Measurements from ENCODE around the gene RGS9. TPM values are rescaled to one million over a fixed set of nuclear protein-coding genes. Genes with fewer than 3 reads are reported as not detected.
"Not testable (repeated sequence)": the region's sequence is repeated elsewhere in the genome, so short reads cannot be mapped to it uniquely, and the experiment has no call there.

Gene RGS9
- 2.7 and 4.2 TPM in 2 replicates for total RNA-seq

DNA sequence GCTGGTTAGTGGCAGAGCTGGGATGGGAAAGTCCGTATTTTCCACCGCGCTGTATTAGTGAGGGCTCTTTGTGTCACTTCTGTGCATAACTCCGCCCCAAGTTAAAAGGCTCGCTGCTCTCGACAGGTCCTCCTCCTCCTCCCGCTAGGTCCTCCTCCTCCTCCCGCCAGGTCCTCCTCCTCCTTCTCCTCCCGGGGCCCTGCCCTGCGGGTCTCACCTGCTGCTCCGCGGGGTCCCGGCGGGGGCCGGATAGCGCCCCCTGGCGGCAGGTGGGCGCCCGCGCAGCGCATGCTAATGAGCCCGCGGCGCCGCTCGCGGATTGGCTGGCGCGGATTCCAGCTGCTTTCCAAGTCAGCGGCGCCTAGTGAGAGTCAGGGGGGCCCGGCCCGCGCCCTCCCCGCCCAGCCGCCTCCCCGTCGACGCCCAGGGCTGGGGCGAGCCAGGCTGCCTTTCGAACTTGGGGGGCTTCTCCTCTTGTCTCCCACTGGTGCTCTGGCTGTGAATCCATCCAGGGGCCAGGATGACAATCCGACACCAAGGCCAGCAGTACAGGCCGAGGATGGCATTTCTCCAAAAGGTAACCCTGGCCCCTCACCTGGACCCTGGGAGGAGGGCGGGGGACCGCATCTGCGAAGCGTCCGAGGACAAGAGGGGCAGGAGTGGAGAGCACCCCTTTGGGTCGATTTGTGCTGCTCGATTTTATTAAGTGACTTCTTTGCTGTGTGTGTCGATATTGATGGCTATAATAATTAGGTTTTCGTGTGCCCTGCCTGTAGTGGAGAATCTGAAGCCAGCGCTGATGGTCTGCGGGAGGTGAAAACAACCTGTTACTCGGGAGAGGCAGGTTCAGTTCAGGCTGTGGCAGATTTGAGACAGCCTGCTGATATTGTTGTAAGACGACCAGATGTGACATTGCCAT lies at the start of gene RGS9:
RGS9 (plus strand) TSS at position 350 of the 919 bp plus-strand sequence; CDS start at position 521, 171 bp downstream.
- DNase-seq (ENCODE audit: low read depth), result peak; percentile 29

DNA sequence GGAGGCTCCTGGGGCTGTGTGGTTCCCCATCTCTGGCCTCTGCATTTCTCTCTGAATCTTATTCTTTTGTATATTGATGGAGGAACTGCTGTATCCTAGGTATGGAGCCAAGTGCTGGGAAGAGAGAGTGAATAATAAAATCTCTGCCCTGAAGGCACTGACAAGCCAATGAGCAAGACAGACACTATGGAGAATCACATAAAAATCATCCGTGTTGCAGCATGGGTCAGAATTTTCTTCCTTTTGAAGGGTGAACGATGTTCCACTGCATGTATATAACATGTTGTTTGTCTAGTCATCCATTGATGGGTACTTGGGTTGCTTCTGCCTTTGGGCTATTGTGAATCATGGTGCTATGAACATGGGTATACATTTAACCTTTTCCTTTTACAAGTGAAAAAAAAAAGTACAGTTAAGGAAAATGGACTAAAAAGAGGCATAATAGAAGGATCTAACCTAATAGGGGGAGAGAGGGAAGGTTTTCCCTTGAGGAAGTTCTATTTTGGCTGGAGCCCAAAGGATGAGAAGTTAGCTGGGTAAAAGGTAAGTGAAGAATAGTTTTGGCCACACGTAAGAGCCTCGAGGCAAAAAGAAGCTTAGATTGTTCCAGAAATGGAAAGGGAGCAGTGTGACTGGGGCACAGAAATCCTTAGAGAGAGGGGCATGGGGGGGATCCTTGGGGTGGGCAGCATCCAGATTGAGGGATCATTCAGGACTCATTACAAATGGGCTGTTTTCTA lies 48.4 kb upstream of the RGS9 start:
- DNase-seq (ENCODE audit: low read depth), result no peak

DNA sequence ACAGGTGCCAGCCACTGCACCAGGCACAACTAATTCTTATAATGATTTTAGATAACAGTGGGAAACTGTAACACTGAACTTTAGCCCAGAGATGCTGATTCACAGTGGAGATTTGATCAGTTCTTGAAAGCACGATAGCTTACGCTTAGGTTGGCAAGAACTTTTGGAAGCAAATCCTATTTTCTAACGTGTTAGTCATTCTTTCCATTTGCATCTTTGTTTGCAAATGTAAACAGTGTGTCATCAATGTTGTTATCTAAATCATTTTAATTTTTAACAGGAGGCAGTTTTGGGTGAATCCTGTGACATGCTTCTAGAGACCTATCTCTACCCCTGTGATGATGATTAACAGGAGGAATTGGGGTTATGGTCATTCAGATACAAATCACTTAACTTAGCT lies 44.9 kb upstream of the RGS9 start:
- DNase-seq (ENCODE audit: low read depth), result no peak

DNA sequence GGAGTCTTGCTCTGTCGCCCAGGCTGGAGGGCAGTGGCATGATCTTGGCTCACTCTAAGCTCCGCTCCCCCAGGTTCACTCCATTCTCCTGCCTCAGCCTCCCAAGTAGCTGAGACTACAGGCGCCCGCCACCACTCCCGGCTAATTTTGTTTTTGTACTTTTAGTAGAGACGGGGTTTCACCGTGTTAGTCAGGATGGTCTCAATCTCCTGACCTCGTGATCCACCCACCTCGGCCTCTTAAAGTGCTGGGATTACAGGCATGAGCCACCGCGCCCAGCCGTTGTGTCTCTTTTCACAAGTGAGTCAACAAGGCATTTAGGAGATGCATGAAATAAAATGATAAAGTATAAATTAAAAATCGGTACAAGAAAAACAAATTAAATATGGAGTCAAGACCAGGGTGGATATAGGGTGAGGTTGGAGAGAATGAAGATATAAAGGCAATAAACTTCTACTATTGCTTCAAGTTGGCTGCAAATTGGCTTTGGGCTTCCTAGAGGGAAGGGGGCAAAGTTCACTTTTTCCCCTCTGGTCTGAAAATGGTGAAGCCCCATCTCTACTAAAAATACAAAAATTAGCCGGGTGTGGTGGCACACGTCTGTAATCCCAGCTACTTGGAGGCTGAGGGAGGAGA lies 44.3 kb upstream of the RGS9 start:
- not testable (repeated sequence) for DNase-seq (ENCODE audit: low read depth)

DNA sequence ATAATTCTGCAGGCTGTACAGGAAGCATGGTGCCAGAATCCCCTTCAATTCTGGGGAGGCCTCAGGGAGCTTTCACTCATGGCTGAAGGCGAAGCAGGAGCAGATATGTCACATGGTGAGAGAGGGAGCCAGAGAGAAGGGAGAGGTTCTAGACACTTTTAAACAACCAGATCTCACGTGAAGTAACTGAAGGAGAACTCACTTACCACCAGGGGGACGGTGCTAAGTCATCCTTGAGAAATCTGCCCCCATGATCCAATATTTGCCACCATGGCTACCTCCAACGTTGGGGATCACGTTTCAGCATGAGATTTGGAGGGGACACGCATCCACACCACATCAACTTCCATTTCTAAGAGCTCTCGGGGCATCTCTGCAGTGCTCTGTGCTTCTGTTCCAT lies 43.2 kb upstream of the RGS9 start:
- no peak for DNase-seq (ENCODE audit: low read depth)

DNA sequence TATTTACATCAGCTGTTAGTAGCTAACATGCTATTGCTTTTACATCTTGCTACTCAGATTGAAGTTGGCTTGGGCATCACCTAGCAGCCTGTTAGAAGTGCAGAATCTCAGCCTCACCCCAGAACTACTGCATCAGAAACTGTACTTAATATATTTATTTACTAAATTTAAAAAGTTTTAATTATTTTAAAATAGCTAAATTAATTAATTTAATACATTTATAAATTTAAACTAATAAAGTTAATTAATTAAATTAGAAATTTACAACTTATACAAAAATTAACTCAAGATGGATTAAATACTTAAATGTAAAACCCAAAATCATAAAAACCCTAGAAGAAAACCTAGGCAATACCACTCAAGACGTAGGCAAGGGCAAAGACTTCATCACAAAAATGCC lies 41.7 kb upstream of the RGS9 start:
- no peak for DNase-seq (ENCODE audit: low read depth)

DNA sequence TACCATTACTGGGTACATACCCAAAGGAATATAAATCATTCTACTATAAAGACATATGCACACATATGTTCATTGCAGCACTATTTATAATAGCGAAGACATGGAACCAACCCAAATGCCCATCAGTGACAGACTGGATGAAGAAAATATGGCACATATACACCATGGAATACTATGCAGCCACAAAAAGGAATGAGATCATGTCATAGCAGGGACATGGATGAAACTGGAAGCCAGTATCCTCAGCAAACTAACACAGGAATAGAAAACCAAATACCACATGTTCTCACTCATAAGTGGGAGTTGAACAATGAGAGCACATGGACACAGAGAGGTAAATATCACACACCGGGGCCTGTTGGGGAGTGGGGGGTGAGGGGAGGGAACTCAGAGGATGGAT lies 40.8 kb upstream of the RGS9 start:
- DNase-seq (ENCODE audit: low read depth), result not testable (repeated sequence)

DNA sequence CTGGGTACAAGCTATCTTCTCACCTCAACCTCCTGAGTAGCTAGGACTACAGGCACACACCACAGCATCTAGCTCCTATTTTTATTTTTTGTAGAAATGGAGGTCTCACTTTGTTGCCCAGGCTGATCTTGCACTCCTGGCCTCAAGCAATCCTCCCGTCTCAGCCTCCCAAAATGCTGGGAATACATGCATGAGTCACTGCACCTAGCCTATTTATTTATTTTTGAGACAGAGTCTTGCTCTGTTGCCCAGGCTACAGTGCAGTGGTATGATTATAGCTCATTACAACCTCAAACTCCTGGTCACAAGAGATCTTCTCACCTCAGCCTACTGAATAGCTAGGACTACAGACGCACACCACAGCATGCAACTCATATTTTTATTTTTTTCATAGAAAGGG lies 40.1 kb upstream of the RGS9 start:
- no peak for DNase-seq (ENCODE audit: low read depth)

DNA sequence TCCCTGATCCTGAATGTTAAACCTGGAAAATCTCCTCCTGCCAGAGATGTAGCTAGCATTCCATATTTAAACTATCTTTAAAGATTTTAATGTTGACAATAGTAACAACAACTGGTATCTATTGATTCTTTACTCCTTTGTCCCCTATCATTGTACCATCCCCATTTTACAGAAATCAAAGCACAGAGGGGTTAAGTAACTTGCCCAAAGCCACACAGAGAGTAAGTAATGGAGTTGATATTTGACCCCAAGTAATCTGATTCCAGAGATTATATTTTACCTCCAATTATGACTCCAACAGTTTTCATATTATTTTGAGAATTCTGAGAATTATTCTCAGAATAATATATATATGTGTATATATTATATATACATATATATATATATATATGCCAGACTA lies 37.7 kb upstream of the RGS9 start:
- no peak for DNase-seq (ENCODE audit: low read depth)

DNA sequence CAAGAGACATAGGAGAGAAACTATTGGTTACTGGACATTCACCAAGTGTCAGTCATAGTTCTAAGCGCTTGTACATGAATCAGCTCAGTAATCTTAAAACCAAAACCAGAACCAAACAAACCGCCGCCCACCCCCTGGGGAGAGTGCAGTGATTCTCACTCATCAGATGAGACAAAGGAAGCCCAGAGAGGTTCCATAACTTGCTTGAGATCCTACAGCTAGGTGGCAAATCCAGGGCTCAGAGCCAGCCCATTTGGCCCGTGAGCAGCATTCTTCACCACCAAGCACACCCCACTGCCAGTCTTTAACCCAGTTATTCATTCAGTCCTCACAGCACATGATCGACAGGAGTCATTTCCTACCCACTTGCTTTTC lies 37.2 kb upstream of the RGS9 start:
- peak; percentile 94 for DNase-seq (ENCODE audit: low read depth)

DNA sequence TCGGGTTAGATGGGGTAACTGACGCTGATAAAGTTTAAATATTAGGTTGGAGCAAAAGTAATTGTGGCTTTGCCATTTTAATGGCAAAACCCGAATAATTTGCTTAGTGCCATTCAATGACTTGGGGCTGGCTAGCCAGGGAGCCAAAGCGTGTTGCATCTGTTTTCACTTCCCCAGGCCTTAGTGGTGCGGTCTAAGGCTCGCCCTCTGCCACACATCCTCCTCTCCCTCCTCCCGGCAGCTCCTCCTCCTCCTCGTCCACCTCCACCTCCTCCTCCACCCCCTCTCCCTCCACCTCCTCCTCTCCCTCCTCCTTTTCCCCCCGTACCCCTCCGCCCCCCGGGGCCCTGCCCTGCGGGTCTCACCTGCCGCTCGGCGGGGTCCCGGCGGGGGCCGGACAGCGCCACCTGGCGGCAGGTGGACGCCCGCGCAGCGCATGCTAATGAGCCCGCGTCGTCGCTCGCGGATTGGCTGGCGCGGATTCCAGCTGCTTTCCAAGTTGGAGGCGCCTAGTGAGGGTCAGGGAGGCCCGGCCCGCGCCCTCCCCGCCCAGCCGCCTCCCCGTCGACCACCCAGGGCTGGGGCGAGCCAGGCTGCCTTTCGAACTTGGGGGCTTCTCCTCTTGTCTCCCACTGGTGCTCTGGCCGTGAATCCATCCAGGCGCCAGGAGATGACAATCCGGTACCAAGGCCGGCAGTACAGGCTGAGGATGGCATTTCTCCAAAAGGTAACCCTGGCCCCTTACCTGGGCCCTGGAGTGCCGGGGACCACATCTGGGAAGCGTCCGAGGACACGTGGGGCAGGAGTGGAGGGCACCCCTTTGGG lies 36.6 kb upstream of the RGS9 start:
- peak; percentile 34 for DNase-seq (ENCODE audit: low read depth)

DNA sequence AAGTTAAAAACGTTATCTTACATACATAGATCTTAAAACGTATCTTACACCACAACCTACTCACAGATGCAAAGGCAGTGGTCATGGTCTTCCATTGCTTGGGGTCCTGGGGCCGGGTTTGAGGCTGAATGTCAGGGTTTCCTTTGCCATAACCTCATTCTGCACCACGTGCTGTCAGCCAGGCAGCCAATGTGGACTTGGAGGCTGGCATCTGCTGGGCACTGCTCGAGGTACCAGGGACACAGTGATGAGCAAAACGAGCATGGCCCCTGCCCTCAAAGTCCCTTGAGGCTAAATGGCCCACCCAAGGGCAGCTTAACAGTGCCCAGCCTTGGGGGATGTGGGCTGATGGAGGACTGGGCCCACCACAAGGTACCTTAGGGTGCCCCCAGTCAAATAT lies 35.8 kb upstream of the RGS9 start:
- no peak for DNase-seq (ENCODE audit: low read depth)

DNA sequence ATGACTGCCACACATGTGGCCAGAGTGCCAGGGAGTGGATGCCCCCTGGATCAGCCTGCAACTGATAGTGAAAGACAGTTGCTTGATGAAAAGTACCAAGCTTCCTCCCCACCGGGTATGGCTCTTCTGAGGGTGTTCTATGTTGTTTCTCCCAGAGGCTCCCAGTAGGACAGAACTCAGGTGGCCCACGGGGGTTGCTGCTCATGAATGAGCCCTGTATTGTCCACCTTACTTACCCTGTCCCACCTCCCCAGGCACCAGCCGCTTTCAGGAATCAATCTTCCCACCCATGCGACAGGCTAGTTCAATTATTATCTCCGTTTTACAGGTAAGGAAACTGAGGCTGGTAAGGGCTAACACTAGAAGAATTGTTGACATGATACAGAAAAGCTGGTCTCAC lies 34.9 kb upstream of the RGS9 start:
- no peak for DNase-seq (ENCODE audit: low read depth)

DNA sequence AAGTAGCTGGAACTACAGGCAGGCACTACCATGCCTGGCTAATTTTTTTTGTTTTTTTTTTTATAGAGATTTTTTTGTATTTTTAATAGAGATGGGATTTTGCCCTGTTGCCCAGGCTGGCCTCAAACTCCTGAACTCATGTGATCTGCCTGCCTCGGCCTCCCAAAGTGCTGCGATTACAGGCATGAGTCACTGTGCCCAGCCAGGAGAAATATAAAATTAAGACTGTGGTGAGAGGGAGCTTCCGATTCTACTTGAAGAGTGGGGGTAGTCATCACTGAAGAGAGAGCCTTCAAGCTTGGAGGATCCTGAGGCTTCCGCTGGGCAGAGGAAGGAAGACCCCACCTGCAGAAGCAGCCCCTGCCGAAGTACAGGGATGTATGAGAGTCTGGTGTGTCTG lies 34.4 kb upstream of the RGS9 start:
- peak; percentile 42 for DNase-seq (ENCODE audit: low read depth)

DNA sequence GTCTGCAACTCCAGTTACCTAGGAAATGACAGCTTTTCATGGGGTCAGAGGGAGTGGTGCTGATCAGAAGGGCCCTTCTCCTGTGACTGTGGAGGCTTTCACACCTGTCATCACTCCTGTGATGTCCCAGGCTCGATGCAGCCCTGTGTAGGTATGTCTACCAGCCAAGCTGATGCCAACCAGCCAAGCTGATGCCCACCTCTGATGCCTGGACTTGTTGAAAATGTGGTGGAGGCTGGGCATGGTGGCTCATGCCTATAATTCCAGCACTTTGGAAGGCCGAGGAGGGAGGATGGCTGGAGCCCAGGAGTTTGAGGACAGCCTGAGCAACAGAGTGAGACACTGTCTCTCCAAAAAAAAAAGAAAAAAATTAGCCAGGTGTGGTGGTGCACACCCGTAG lies 33.7 kb upstream of the RGS9 start:
- no peak for DNase-seq (ENCODE audit: low read depth)

DNA sequence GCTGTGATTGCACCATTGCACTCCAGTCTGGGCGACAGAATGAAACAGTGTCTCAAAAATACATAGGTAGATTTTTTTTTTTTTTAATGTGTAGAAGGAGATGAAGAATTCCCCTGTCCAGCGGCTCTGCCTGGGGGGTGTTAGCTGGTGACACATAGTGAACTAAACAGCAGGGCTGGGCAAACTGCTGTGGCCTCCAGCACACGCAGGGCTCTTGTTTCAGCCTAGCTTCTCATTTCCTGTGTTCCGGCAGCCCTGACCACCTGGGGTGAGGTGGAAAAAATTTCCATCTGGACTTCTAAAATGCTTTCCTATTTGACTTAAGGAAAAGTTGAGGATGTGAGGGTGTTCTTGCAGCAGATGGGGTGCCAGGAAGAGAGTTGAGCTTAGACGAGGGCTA lies 33.3 kb upstream of the RGS9 start:
- DNase-seq (ENCODE audit: low read depth), result peak; percentile 35

DNA sequence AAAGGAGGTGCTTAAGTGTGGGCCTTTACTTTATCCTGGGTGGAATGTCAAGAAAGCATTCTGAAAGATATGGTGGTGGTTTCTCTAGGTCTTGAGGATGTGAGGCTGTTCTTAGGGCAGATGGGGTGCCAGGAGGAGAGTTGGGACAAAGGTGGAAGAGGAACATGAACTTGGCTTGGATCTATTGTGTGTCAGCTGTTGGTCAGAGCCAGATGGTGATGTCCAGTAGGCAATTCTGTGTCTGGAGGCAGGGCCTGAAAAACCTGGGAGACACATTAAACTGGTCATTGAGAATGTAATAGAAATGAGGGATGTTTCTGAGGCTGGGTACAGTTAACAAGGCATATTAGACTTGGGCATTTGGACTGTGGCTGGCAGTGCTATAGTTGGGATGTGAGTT lies 32.6 kb upstream of the RGS9 start:
- DNase-seq (ENCODE audit: low read depth), result no peak

DNA sequence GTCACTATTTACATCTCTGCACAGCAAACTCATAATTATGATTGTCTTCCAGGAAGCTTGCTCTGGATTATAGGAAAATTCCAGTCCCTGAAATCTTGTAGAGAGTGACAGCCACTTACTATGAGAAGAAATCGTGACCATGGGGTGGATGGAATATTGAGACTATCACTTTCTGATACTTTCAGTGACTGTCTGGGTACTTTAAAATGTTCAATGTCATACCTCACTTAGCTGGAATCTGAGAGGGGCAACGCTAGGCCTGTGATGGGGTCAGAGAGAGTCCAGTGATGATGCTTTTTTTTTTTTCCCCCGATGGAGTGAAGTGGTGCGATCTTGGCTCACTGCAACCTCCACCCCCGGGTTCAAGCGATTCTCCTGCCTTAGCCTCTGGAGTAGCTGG lies 32.2 kb upstream of the RGS9 start:
- no peak for DNase-seq (ENCODE audit: low read depth)

DNA sequence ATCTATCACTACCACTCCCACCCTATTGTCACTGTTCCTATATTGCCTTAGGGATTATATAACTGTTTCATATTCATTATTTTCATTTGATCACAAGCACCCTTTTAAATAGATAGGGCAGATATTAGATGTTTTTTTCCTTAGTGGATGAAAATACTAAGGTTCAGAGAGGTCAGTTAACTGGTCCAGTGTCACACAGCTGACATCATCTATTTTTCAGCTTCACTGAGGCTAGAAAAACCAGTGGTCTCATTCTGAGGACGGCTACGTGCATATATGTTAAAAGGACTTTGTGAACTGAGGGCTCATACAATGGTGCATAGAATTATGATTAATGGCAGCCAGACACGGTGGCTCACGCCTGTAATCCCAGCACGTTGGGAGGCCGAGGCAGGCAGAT lies 29.0 kb upstream of the RGS9 start:
- DNase-seq (ENCODE audit: low read depth), result no peak

DNA sequence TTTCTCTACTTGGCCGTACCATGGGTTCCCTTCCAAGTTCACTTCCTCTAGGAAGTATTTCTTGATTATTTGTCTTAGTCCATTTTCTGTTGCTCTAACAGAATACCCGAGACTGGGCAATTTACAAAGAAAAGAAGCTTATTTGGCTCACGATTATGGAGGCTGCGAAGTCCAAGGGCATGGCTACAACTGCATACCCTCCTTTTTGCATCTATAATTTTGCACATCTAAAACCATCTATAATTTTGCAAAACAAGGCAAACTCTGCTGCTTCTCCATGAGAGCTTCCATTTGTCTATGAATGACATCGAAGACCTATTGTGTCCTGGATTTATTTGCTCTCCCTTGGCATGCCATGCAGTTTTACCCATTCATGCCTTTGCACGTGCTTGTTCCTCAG lies 27.6 kb upstream of the RGS9 start:
- no peak for DNase-seq (ENCODE audit: low read depth)

DNA sequence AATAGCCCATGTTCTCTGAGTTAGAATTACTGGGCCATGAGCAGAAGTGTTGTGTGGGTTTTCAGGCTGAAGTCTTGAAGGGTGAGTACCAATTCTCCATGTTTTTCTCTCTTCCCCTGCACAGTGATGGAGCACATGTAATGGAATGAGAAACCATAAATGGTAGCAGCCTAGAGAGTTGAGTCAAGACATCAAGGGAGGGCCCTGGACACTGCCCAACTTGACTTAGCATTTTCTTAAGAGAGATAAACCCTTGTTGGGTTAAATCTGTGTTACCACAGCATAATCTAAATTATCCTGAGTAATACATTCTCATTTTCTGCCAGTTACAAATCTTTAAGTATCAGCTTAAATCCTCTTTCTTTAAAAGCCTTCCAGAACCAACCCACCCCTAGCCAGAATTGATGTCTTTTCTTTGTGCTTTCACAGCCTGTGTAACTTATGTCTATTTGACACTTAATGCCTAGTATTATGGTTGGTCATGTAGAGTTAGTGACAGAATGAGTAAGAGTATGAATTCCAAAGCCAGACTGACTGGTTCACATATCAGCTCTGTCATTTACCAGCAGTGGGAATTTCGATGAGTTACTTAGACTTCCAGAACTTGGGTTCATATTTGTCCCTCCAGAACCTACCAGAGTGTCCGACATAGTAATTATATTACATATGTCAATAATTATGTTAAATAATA lies 27.0 kb upstream of the RGS9 start:
- DNase-seq (ENCODE audit: low read depth), result no peak
